Rectal smooth muscle tissue (tissue), 1 donor: ENCODE measurements around the gene MRGPRE.
"Not testable (repeated sequence)": the region's sequence is repeated elsewhere in the genome, so short reads cannot be mapped to it uniquely, and the experiment has no call there.

Experiments
- H3K27ac ChIP-seq: one replicate; pipeline ENCODE4 v1.7.0; 2013; ENCODE audit warnings: low read depth, low read length, inconsistent platforms
- H3K27me3 ChIP-seq: one replicate; pipeline ENCODE4 v1.7.0; 2013; ENCODE audit warnings: low read length; ENCODE audit not compliant: control insufficient read depth, insufficient read depth
- H3K36me3 ChIP-seq: one replicate; pipeline ENCODE4 v1.7.0; 2013; ENCODE audit warnings: low read length; ENCODE audit not compliant: control insufficient read depth, insufficient read depth
- H3K4me1 ChIP-seq: one replicate; pipeline ENCODE4 v1.7.0; 2013; ENCODE audit warnings: low read length; ENCODE audit not compliant: control insufficient read depth, insufficient read depth
- H3K4me3 ChIP-seq: one replicate; pipeline ENCODE4 v1.7.0; 2013; ENCODE audit warnings: low read length
- H3K9ac ChIP-seq: one replicate; pipeline ENCODE4 v1.7.0; 2013; ENCODE audit warnings: low read length

MRGPRE gene

GRCh38 chr11:3231851-3232744, at the start of gene MRGPRE:
MRGPRE (minus strand) TSS chr11:3232417; CDS start chr11:3228799, 3,618 bp downstream.
- no peaks in the 10 kb centered on the region for H3K4me1 ChIP-seq
- H3K27ac ChIP-seq, result no peak within 1 kb of the TSS
- H3K9ac ChIP-seq, result no peak within 1 kb of the TSS
- peaks cover 4% of the 10 kb centered on the region for H3K27me3 ChIP-seq
- H3K4me3 ChIP-seq, result no peak within 1 kb of the TSS
- no peaks in the 10 kb centered on the region for H3K36me3 ChIP-seq

- H3K27me3 ChIP-seq, H3K27ac ChIP-seq, H3K4me3 ChIP-seq, H3K4me1 ChIP-seq, H3K36me3 ChIP-seq, H3K9ac ChIP-seq: not testable (repeated sequence)
These were observed 48.9 kb upstream of the MRGPRE start for GRCh38 chr11:3281146-3281545.

- not testable (repeated sequence) for H3K36me3 ChIP-seq, H3K4me1 ChIP-seq, H3K9ac ChIP-seq, H3K4me3 ChIP-seq, H3K27ac ChIP-seq, H3K27me3 ChIP-seq
These were observed 48.4 kb upstream of the MRGPRE start for GRCh38 chr11:3280662-3281061.

GRCh38 chr11:3278922-3279321, 46.7 kb upstream of the MRGPRE start:
- H3K36me3 ChIP-seq, H3K27me3 ChIP-seq, H3K27ac ChIP-seq, H3K4me1 ChIP-seq, H3K9ac ChIP-seq, H3K4me3 ChIP-seq: not testable (repeated sequence)

GRCh38 chr11:3273629-3274028, 41.4 kb upstream of the MRGPRE start:
- not testable (repeated sequence) for H3K27me3 ChIP-seq, H3K27ac ChIP-seq, H3K4me1 ChIP-seq, H3K36me3 ChIP-seq, H3K9ac ChIP-seq, H3K4me3 ChIP-seq

- H3K27me3 ChIP-seq, H3K9ac ChIP-seq, H3K27ac ChIP-seq, H3K36me3 ChIP-seq, H3K4me1 ChIP-seq, H3K4me3 ChIP-seq: not testable (repeated sequence)
These were observed 30.3 kb upstream of the MRGPRE start for GRCh38 chr11:3262548-3262947.

- H3K4me1 ChIP-seq, H3K36me3 ChIP-seq, H3K4me3 ChIP-seq, H3K27ac ChIP-seq, H3K27me3 ChIP-seq, H3K9ac ChIP-seq: not testable (repeated sequence)
These were observed 29.6 kb upstream of the MRGPRE start for GRCh38 chr11:3261831-3262230.

- not testable (repeated sequence) for H3K4me3 ChIP-seq, H3K27me3 ChIP-seq, H3K4me1 ChIP-seq, H3K9ac ChIP-seq, H3K36me3 ChIP-seq, H3K27ac ChIP-seq
These were observed 25.3 kb upstream of the MRGPRE start for GRCh38 chr11:3257509-3257908.

- not testable (repeated sequence) for H3K27me3 ChIP-seq, H3K36me3 ChIP-seq, H3K4me3 ChIP-seq, H3K4me1 ChIP-seq, H3K9ac ChIP-seq, H3K27ac ChIP-seq
These were observed 23.0 kb upstream of the MRGPRE start for GRCh38 chr11:3255241-3255640.

- H3K36me3 ChIP-seq, H3K27me3 ChIP-seq, H3K4me1 ChIP-seq, H3K4me3 ChIP-seq, H3K27ac ChIP-seq, H3K9ac ChIP-seq: not testable (repeated sequence)
These were observed 22.6 kb upstream of the MRGPRE start for GRCh38 chr11:3254773-3255172.

GRCh38 chr11:3245071-3245470, 12.9 kb upstream of the MRGPRE start:
- no peaks in the 10 kb centered on the region for H3K36me3 ChIP-seq
- H3K27me3 ChIP-seq, result no peaks in the 10 kb centered on the region
- H3K9ac ChIP-seq, result no peak overlapping the region
- H3K27ac ChIP-seq, result no peak overlapping the region
- H3K4me1 ChIP-seq, result no peaks in the 10 kb centered on the region
- H3K4me3 ChIP-seq, result no peak overlapping the region

GRCh38 chr11:3243880-3244279, 11.7 kb upstream of the MRGPRE start:
- H3K36me3 ChIP-seq, result no peaks in the 10 kb centered on the region
- no peaks in the 10 kb centered on the region for H3K27me3 ChIP-seq

GRCh38 chr11:3237119-3237518, 4.9 kb upstream of the MRGPRE start:
- Histone ChIP-seq H3K4me3 (no peak overlapping the region), H3K4me1 (no peaks in the 10 kb centered on the region), H3K27ac (no peak overlapping the region), H3K9ac (no peak overlapping the region), H3K36me3 (no peaks in the 10 kb centered on the region), H3K27me3 (no peaks in the 10 kb centered on the region)

More at GRCh38 chr11:3243880-3244279, 11.7 kb upstream of the MRGPRE start:
- H3K9ac ChIP-seq, result no peak overlapping the region
- no peak overlapping the region for H3K27ac ChIP-seq
- H3K4me3 ChIP-seq, result no peak overlapping the region
- no peaks in the 10 kb centered on the region for H3K4me1 ChIP-seq
